CD4-positive, alpha-beta T cell (primary cell): ENCODE results near the gene KCTD1. TPM values are rescaled to one million over a fixed set of nuclear protein-coding genes. Genes with fewer than 3 reads are reported as not detected.
"Not testable (repeated sequence)": the region's sequence is repeated elsewhere in the genome, so short reads cannot be mapped to it uniquely, and the experiment has no call there.

Source experiments
- ATAC-seq: fragments of 200-7000 bp; cut with Tn5 transposase; one replicate; pipeline ENCODE4 v1.10.0; 2022; ENCODE audit warnings: mild to moderate bottlenecking; ENCODE audit not compliant: poor library complexity
- CTCF ChIA-PET: fragments of 350-600 bp; sonication (Branson Sonifier 250); formaldehyde crosslinking; loops from one replicate; lab custom pipeline; 2021; ENCODE audit warnings: antibody characterized with exemption, inconsistent platforms; lab: Charles Lee
- POLR2A ChIA-PET: fragments of 350-600 bp; sonication (Branson Sonifier 250); formaldehyde crosslinking; loops from one replicate; lab custom pipeline; 2021; ENCODE audit warnings: antibody characterized with exemption, inconsistent platforms; lab: Charles Lee
- DNase-seq, 14 experiments: peaks; one replicate each; pipeline ENCODE4 v3.0.0-alpha.2; 2013 to 2020; ENCODE audit warnings: mixed read lengths in 2 of 14
- H3K27ac ChIP-seq, 2 donors: one replicate each; pipeline versions ENCODE4 v1.5.1 to v1.7.0; 2013; ENCODE audit warnings: low read length in 2 of 2, low read depth in 1 of 2, mild to moderate bottlenecking in 1 of 2
- H3K27me3 ChIP-seq, 2 experiments: 1 replicate in 1 of 2; 2 replicates in 1 of 2; pipeline versions ENCODE4 v1.6.1 to v1.7.0; 2013; ENCODE audit warnings: low read length in 2 of 2, control low read depth in 1 of 2, mild to moderate bottlenecking in 1 of 2, moderate library complexity in 1 of 2; ENCODE audit not compliant: insufficient read depth in 2 of 2, control insufficient read depth in 1 of 2
- H3K36me3 ChIP-seq: one replicate; pipeline ENCODE4 v1.6.1; 2013; ENCODE audit warnings: low read length, control low read depth; ENCODE audit not compliant: insufficient read depth
- H3K4me1 ChIP-seq: one replicate; pipeline ENCODE4 v1.6.1; 2013; ENCODE audit warnings: low read length, control low read depth; ENCODE audit not compliant: insufficient read depth
- H3K4me3 ChIP-seq: one replicate; pipeline ENCODE4 v1.5.1; 2013; ENCODE audit warnings: mild to moderate bottlenecking, low read length, moderate library complexity
- H3K9me3 ChIP-seq, 2 experiments: 1 replicate in 1 of 2; 2 replicates in 1 of 2; pipeline versions ENCODE4 v1.6.1 to v1.7.0; 2013; ENCODE audit warnings: low read length in 2 of 2, mild to moderate bottlenecking in 2 of 2, control low read depth in 1 of 2, moderate library complexity in 1 of 2; ENCODE audit not compliant: control insufficient read depth in 1 of 2, insufficient read depth in 1 of 2
- H3K27ac Mint-ChIP-seq: one replicate; pipeline ENCODE4 v1.8.0; 2020; ENCODE audit warnings: mixed read lengths
- H3K27me3 Mint-ChIP-seq: one replicate; pipeline ENCODE4 v1.8.0; 2021; ENCODE audit warnings: mixed read lengths
- H3K36me3 Mint-ChIP-seq: one replicate; pipeline ENCODE4 v1.8.0; 2021; ENCODE audit warnings: low read depth, mixed read lengths
- H3K4me1 Mint-ChIP-seq: one replicate; pipeline ENCODE4 v1.8.0; 2021; ENCODE audit warnings: low read depth, mixed read lengths
- H3K4me3 Mint-ChIP-seq: one replicate; pipeline ENCODE4 v1.8.0; 2020; ENCODE audit warnings: mild to moderate bottlenecking, mixed read lengths
- H3K9me3 Mint-ChIP-seq: one replicate; pipeline ENCODE4 v1.8.0; 2020; ENCODE audit warnings: mixed read lengths
- intact Hi-C, 2 experiments: fragments of 100-400 bp; cut with DNase I in 1 of 2; cut with micrococcal nuclease in 1 of 2; formaldehyde crosslinking; loops; one replicate each; pipeline versions ENCODE4 v1.15.1 to v1.9.0; 2023 to 2025; cut with DNase I, micrococcal nuclease
- total RNA-seq, 174 experiments: library from RNA in 2 of 174; stranded (reverse) in 2 of 174; gene quantifications; one replicate each; pipeline ENCODE4 v1.2.3 and lab custom pipeline; 2021 to 2026
- TF ChIP-seq, protein P1 (sequence below): fragments of 200-600 bp; IDR thresholded peaks from one replicate; pipeline ENCODE4 v1.8.0; 2022; ENCODE audit warnings: antibody characterized with exemption, mild to moderate bottlenecking

Gene KCTD1
- total RNA-seq, 2 experiments from 2014 or later, result 0.74 to 1.1 TPM

DNA sequence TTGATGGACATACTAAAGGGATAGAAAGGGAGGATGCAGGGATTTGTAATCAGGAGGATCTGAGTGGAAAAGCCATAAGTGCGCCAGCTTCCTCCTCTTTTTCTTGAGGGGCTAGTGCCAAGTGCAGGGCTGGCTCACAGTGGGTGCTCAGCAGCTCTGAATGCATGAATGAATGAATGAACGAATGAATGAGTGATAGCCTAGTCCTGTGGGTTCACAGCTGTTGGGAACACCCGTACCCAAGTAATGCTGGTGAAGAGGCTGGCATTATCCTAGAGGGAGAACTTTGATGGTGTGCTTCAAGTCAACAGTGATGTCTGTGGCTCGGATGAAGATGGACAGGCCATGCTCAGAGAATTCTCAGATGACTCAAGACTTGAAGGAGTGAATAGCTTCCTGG lies 108.8 kb downstream of the KCTD1 start:
- ChIA-PET POLR2A (no interaction called here), CTCF (no interaction called here)
- Histone ChIP-seq H3K4me3 (no peak overlapping the region), H3K27me3 (no peaks in the 10 kb centered on the region), H3K4me1 (no peaks in the 10 kb centered on the region), H3K9me3 (no peaks in the 10 kb centered on the region), H3K27ac (no peak overlapping the region), H3K36me3 (no peaks in the 10 kb centered on the region)
- H3K36me3 Mint-ChIP-seq, result no peaks in the 10 kb centered on the region
- no peak overlapping the region for H3K27ac Mint-ChIP-seq
- H3K9me3 Mint-ChIP-seq, result no peaks in the 10 kb centered on the region
- H3K4me1 Mint-ChIP-seq, result no peaks in the 10 kb centered on the region
- DNase-seq, result no peak
- ATAC-seq, result no peak
- TF ChIP-seq, protein P1, sequence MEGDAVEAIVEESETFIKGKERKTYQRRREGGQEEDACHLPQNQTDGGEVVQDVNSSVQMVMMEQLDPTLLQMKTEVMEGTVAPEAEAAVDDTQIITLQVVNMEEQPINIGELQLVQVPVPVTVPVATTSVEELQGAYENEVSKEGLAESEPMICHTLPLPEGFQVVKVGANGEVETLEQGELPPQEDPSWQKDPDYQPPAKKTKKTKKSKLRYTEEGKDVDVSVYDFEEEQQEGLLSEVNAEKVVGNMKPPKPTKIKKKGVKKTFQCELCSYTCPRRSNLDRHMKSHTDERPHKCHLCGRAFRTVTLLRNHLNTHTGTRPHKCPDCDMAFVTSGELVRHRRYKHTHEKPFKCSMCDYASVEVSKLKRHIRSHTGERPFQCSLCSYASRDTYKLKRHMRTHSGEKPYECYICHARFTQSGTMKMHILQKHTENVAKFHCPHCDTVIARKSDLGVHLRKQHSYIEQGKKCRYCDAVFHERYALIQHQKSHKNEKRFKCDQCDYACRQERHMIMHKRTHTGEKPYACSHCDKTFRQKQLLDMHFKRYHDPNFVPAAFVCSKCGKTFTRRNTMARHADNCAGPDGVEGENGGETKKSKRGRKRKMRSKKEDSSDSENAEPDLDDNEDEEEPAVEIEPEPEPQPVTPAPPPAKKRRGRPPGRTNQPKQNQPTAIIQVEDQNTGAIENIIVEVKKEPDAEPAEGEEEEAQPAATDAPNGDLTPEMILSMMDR, result no peak
- H3K27me3 Mint-ChIP-seq, result peaks cover 13% of the 10 kb centered on the region
- intact Hi-C loops, result no loop called here
- no peak overlapping the region for H3K4me3 Mint-ChIP-seq

DNA sequence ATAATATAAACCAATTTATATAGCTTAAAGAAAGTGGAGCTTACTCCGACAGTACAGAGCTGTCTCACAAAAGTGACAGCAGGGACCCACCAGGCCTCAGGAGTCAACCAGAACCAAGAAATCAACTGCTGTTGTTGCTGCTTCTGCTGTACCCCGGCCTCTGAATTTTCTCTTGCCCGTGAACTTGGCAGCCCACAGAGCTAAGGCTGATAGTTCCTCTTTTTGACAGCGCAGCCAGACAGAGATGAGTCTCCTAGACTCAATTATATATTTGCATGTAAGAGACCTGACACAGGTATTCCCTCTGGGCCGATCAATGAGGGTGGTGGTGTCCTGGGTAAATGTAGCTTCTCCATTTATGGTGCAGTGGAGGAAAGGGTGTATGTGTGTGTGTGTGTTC lies 109.4 kb downstream of the KCTD1 start:
- Histone ChIP-seq H3K27ac (no peak overlapping the region), H3K9me3 (no peaks in the 10 kb centered on the region), H3K4me1 (no peaks in the 10 kb centered on the region), H3K4me3 (no peak overlapping the region), H3K27me3 (no peaks in the 10 kb centered on the region), H3K36me3 (no peaks in the 10 kb centered on the region)
- H3K9me3 Mint-ChIP-seq, result no peaks in the 10 kb centered on the region
- no peak overlapping the region for H3K27ac Mint-ChIP-seq
- no peak for ATAC-seq
- peaks cover 13% of the 10 kb centered on the region for H3K27me3 Mint-ChIP-seq
- POLR2A ChIA-PET, result no interaction called here
- intact Hi-C loops, result no loop called here
- CTCF ChIA-PET, result no interaction called here
- no peaks in the 10 kb centered on the region for H3K36me3 Mint-ChIP-seq
- H3K4me1 Mint-ChIP-seq, result no peaks in the 10 kb centered on the region
- DNase-seq, result no peak
- H3K4me3 Mint-ChIP-seq, result no peak overlapping the region
- TF ChIP-seq, protein P1, result no peak

DNA sequence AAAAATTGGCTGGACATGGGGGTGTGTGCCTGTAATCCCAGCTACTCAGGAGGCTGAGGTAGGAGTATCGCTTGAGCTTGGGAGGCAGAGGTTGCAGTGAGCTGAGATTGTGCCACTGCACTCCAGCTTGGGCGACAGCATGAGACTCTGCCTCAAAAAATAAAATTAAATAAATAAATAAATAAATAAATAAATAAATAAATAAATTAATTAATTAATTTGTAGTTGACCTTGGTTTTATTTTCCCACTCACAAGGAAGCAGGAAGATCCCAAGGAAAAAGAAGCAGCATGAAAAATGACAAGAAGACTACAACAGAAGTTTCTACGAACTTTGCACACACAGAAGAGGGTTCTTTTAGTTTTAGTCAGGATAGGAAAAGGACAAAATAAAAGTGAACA lies 110.7 kb downstream of the KCTD1 start:
- POLR2A ChIA-PET, H3K36me3 ChIP-seq, H3K36me3 Mint-ChIP-seq, H3K4me3 Mint-ChIP-seq, H3K4me1 ChIP-seq, DNase-seq, H3K4me3 ChIP-seq, H3K4me1 Mint-ChIP-seq, CTCF ChIA-PET, H3K9me3 Mint-ChIP-seq, H3K27ac Mint-ChIP-seq, intact Hi-C loops, H3K27ac ChIP-seq, ATAC-seq, H3K27me3 ChIP-seq, H3K9me3 ChIP-seq: not testable (repeated sequence)
- H3K27me3 Mint-ChIP-seq, result peaks cover 13% of the 10 kb centered on the region

DNA sequence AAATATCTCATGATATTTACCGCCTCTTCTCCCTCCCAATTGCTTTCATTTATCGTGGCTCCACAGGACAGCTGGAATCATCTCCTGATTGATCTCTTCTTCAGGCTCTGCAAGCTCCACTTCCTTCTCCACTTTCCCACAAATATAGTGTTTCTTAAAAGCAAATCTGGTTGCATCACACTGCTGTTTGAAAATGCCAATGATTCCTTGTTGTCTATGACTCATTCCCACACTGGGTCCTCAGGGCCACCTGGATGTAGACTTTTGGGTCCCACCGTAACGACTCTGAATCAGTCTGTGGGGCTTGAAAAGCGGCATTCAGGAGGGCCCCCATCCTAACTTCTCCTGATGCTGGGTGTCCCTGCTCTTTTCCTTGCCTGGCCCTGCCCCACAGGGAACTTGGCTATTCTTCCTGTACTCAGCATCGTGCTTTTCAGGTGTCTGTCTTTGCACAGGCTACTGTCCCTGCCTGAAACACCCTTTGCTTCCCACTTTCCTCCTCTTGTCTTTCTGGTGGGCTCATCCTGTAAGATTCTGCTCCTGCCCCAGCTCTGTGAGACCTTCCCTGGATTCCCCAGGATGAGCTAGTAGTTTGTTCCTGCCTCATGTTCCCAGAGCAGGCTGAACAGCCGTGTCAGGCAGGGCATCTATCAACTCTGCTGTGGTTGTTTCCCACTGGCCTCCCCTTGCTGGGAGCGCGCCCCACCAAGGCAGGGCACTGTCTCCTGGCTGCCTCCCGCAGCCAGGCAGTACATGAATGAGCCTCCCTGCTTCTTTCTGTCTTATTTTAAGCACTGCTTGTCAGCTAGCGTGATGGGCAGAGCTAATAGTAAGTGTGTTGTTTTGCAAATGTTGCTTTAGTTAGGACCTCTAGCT lies 111.9 kb downstream of the KCTD1 start:
- H3K27ac Mint-ChIP-seq, result no peak overlapping the region
- no peak overlapping the region for H3K27ac ChIP-seq
- no peaks in the 10 kb centered on the region for H3K9me3 ChIP-seq
- H3K4me1 Mint-ChIP-seq, result no peaks in the 10 kb centered on the region
- CTCF ChIA-PET, result no interaction called here
- no peaks in the 10 kb centered on the region for H3K9me3 Mint-ChIP-seq
- H3K36me3 ChIP-seq, result no peaks in the 10 kb centered on the region
- ATAC-seq (no peak), DNase-seq (no peak)
- intact Hi-C loops, result no loop called here
- POLR2A ChIA-PET, result no interaction called here
- H3K4me3 Mint-ChIP-seq, result no peak overlapping the region
- H3K4me1 ChIP-seq, result no peaks in the 10 kb centered on the region
- TF ChIP-seq, protein P1, result no peak
- H3K4me3 ChIP-seq, result no peak overlapping the region
- no peaks in the 10 kb centered on the region for H3K36me3 Mint-ChIP-seq
- H3K27me3 Mint-ChIP-seq, result peaks cover 13% of the 10 kb centered on the region
- no peaks in the 10 kb centered on the region for H3K27me3 ChIP-seq
